ENCODE data around the gene SLC38A6. TPM values are rescaled to one million over a fixed set of nuclear protein-coding genes. Genes with fewer than 3 reads are reported as not detected.

SLC38A6 gene
- total and polyA plus RNA-seq, 2 of the 8 experiments (the other 6 are each of a cell fraction or from before 2014, with no cell fraction given), result 8.1 to 9.8 TPM

- no peak overlapping the region for H3K9ac ChIP-seq (replicated peaks in 1 of 4; ENCODE audit: extremely low read depth in 1 of 4, low read depth in 3 of 4, low read length in 3 of 4)
- H2BK5ac ChIP-seq (ENCODE audit: low read depth, low read length), result no peak overlapping the region
- H3K14ac ChIP-seq (ENCODE audit: insufficient read length), result no peak overlapping the region
- no peak overlapping the region for H2BK12ac ChIP-seq (ENCODE audit: low read depth, low read length)
- CTCF ChIA-PET (ENCODE audit: partially characterized antibody), result no interaction called here
- peaks cover 0 to 4% of the 10 kb centered on the region in 2 experiments; a peak in 2 of 4 replicates for H3K79me2 ChIP-seq (ENCODE audit: control insufficient read depth in 1 of 2, insufficient read depth in 2 of 2, low read length in 2 of 2)
- H3K79me1 ChIP-seq (ENCODE audit: low read depth, low read length), result no peaks in the 10 kb centered on the region
- H2AK5ac ChIP-seq (ENCODE audit: low read depth, low read length), result no peak overlapping the region
- H3K27me3 ChIP-seq (replicated peaks in 1 of 4; ENCODE audit: control insufficient read depth in 3 of 4, extremely low read depth in 1 of 4, insufficient read depth in 3 of 4, low read length in 3 of 4), result no peaks in the 10 kb centered on the region
- no peak overlapping the region for H2BK15ac ChIP-seq (ENCODE audit: low read length)
- WGBS, 2 experiments (ENCODE audit: extremely low coverage in 1 of 2, insufficient coverage in 1 of 2, insufficient read length in 1 of 2, insufficient replicate concordance in 2 of 2, low coverage in 1 of 2, low lambda C conversion rate in 2 of 2, missing lambda C conversion rate in 1 of 2), result 92% methylated on average over 3 of the region's 3 CpGs; no CpG with 5 or more reads in 1 of the 2 experiments
- no peak overlapping the region for H3K4ac ChIP-seq (replicated peaks; ENCODE audit: insufficient read length, low read depth, low read length)
- H4K5ac ChIP-seq (ENCODE audit: insufficient read length, low read depth, low read length), result no peak overlapping the region
- H2BK120ac ChIP-seq (replicated peaks; ENCODE audit: low read depth, low read length), result no peak overlapping the region
- H4K20me1 ChIP-seq (replicated peaks in 1 of 2; ENCODE audit: control insufficient read depth in 1 of 2, insufficient read depth in 2 of 2, low read length in 2 of 2), result peaks cover 0 to 3% of the 10 kb centered on the region in 2 experiments
- H3K36me3 ChIP-seq (ENCODE audit: control insufficient read depth in 2 of 4, insufficient read depth in 4 of 4, low read length in 3 of 4), result peaks cover 0 to 34% (median 10%) of the 10 kb centered on the region in 4 experiments; a peak in 6 of 8 replicates
- H4K8ac ChIP-seq (ENCODE audit: extremely low read depth, insufficient read depth, low read length), result no peak overlapping the region
- no peak overlapping the region for H3K4me3 ChIP-seq (ENCODE audit: extremely low read depth in 1 of 4, insufficient read depth in 2 of 4, low read depth in 3 of 4, low read length in 4 of 4)
- H3K9me3 ChIP-seq (ENCODE audit: insufficient read depth in 2 of 2, low read depth in 1 of 2, low read length in 1 of 2), result no peaks in the 10 kb centered on the region
- no peaks in the 10 kb centered on the region for H3K23me2 ChIP-seq (ENCODE audit: low read depth, low read length)
- no peak overlapping the region for H4K91ac ChIP-seq (replicated peaks; ENCODE audit: insufficient read length, low read length)
- no peaks in the 10 kb centered on the region for H3K4me1 ChIP-seq (replicated peaks in 1 of 4; ENCODE audit: control insufficient read depth in 3 of 4, insufficient read depth in 4 of 4, low read length in 3 of 4)
- FAIRE-seq (no peak), DNase-seq (ENCODE audit: low read depth in 1 of 2, low spot score in 2 of 2) (no peak)
- H3K56ac ChIP-seq (replicated peaks; ENCODE audit: insufficient read length, low read depth, low read length), result no peak overlapping the region
- no peak overlapping the region for H3K18ac ChIP-seq (ENCODE audit: extremely low read depth, low read length)
- no peak overlapping the region for H2BK20ac ChIP-seq (ENCODE audit: low read length)
- no peak overlapping the region for H3K23ac ChIP-seq (ENCODE audit: insufficient read length)
- no peak overlapping the region for H3K27ac ChIP-seq (ENCODE audit: low read depth, low read length)
- H3K4me2 ChIP-seq (ENCODE audit: insufficient read depth in 1 of 2, low read depth in 2 of 2, low read length in 2 of 2), result no peak overlapping the region
- H2AFZ ChIP-seq (ENCODE audit: low read length), result no peak overlapping the region
- POLR2A ChIA-PET (ENCODE audit: partially characterized antibody), result no interaction called here
- TF ChIP-seq MAFK (IDR thresholded peaks at IDR 0.05; ENCODE audit: low read depth, low read length) (no peak), POLR2A (IDR thresholded peaks at IDR 0.05; ENCODE audit: control extremely low read depth in 1 of 2, low read depth in 2 of 2, low read length in 2 of 2) (no peak), BACH1 (IDR thresholded peaks at IDR 0.05; ENCODE audit: low read length) (no peak), MAX (IDR thresholded peaks at IDR 0.05) (no peak), SRF (IDR thresholded peaks at IDR 0.05; ENCODE audit: low read depth, low read length) (no peak), ZNF274 (IDR thresholded peaks at IDR 0.05; ENCODE audit: borderline replicate concordance, extremely low read depth, low read length) (no peak), TCF12 (IDR thresholded peaks at IDR 0.05; ENCODE audit: low read depth, low read length) (no peak), TEAD4 (IDR thresholded peaks at IDR 0.05; ENCODE audit: low read depth, low read length) (no peak), SP1 (IDR thresholded peaks at IDR 0.05; ENCODE audit: low read depth, low read length) (no peak), SIRT6 (IDR thresholded peaks at IDR 0.05; ENCODE audit: low read length) (no peak), HDAC6 (IDR thresholded peaks at IDR 0.05; ENCODE audit: low read depth, low read length) (no peak), EGR1 (IDR thresholded peaks at IDR 0.05; ENCODE audit: borderline replicate concordance, low read depth, low read length) (no peak), CTCF (IDR thresholded peaks at IDR 0.05; ENCODE audit: control extremely low read depth in 1 of 3, insufficient read depth in 1 of 3, low read depth in 1 of 3, low read length in 3 of 3) (no peak), CBX8 (IDR thresholded peaks at IDR 0.05; ENCODE audit: borderline replicate concordance, low read depth, low read length) (no peak)
These were observed 8.0 kb upstream of the SLC38A6 start for GRCh38 chr14:60973070-60973469.
